ENCODE measurements around the gene FHL1.

The FHL1 gene

GRCh38 chrX:136185401-136186022 is 38.2 kb downstream of the FHL1 start:
- no peak for DNase-seq (ENCODE audit: low spot score)

- no peak for DNase-seq (ENCODE audit: low spot score)
Measured at GRCh38 chrX:136186023-136186413, 38.7 kb downstream of the FHL1 start.

- DNase-seq (ENCODE audit: low spot score) = no peak
Measured at GRCh38 chrX:136189222-136189621, 41.9 kb downstream of the FHL1 start.

GRCh38 chrX:136190038-136190713 is 42.8 kb downstream of the FHL1 start:
- DNase-seq (ENCODE audit: low spot score) = no peak

- no peak for DNase-seq (ENCODE audit: low spot score)
Measured at GRCh38 chrX:136191171-136191570, 43.8 kb downstream of the FHL1 start.

- no peak for DNase-seq (ENCODE audit: low spot score)
Measured at GRCh38 chrX:136192135-136192534, 44.8 kb downstream of the FHL1 start.

- no peak for DNase-seq (ENCODE audit: low spot score)
Measured at GRCh38 chrX:136192839-136193414, 45.6 kb downstream of the FHL1 start.

- no peak for DNase-seq (ENCODE audit: low spot score)
Measured at GRCh38 chrX:136193771-136194170, 46.4 kb downstream of the FHL1 start.

- DNase-seq (ENCODE audit: low spot score) = no peak
Measured at GRCh38 chrX:136194536-136194935, 47.2 kb downstream of the FHL1 start.

GRCh38 chrX:136195247-136195646 is 47.9 kb downstream of the FHL1 start:
- DNase-seq (ENCODE audit: low spot score) = no peak

- no peak for DNase-seq (ENCODE audit: low spot score)
Measured at GRCh38 chrX:136196691-136197155, 49.4 kb downstream of the FHL1 start.

- DNase-seq (ENCODE audit: low spot score) = no peak
Measured at GRCh38 chrX:136198010-136198409, 50.7 kb downstream of the FHL1 start.

GRCh38 chrX:136198678-136199243 is 51.4 kb downstream of the FHL1 start:
- DNase-seq (ENCODE audit: low spot score) = no peak

- DNase-seq (ENCODE audit: low spot score) = no peak
Measured at GRCh38 chrX:136199365-136199764, 52.0 kb downstream of the FHL1 start.

- no peak for DNase-seq (ENCODE audit: low spot score)
Measured at GRCh38 chrX:136200466-136200865, 53.1 kb downstream of the FHL1 start.

GRCh38 chrX:136201601-136202000 is 54.3 kb downstream of the FHL1 start:
- DNase-seq (ENCODE audit: low spot score) = no peak

GRCh38 chrX:136202889-136203288 is 55.6 kb downstream of the FHL1 start:
- DNase-seq (ENCODE audit: low spot score) = no peak

GRCh38 chrX:136203438-136203837 is 56.1 kb downstream of the FHL1 start:
- no peak for DNase-seq (ENCODE audit: low spot score)

- no peak for DNase-seq (ENCODE audit: low spot score)
Measured at GRCh38 chrX:136203951-136204350, 56.6 kb downstream of the FHL1 start.

- no peak for DNase-seq (ENCODE audit: low spot score)
Measured at GRCh38 chrX:136204571-136204970, 57.2 kb downstream of the FHL1 start.

- DNase-seq (ENCODE audit: low spot score) = no peak
Measured at GRCh38 chrX:136205882-136206380, 58.6 kb downstream of the FHL1 start.

- DNase-seq (ENCODE audit: low spot score) = no peak
Measured at GRCh38 chrX:136206916-136207315, 59.6 kb downstream of the FHL1 start.

GRCh38 chrX:136207546-136207945 is 60.2 kb downstream of the FHL1 start:
- DNase-seq (ENCODE audit: low spot score) = no peak

All from SK-N-DZ (cell line).